Measurements from ENCODE around the gene SLFN14. TPM values are rescaled to one million over a fixed set of nuclear protein-coding genes. Genes with fewer than 3 reads are reported as not detected.

SLFN14 gene
- total and polyA plus RNA-seq, 2 experiments from 2014 or later: 0.10 TPM; not detected in 1

DNA sequence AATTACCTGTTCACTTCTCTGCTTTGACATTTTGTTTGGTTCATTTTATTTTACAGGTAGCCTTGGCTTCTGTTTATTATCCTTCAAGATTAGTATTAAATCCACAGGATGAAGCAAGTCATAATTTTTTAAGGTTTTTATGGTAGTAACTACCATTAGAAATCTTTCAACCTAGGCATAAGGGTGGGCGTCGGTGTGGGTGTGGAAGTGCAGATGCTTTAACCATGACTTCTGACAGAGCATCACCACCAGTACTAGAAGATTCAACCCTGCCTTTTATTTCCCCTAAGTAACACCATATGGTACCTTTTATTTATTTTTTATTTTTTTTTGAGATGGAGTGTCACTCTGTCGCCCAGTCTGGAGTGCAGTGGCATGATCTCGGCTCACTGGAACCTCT lies 49.2 kb upstream of the SLFN14 start:
- Histone ChIP-seq H3K27me3 (ENCODE audit: insufficient read depth) (no peaks in the 10 kb centered on the region), H3K79me2 (replicated peaks; ENCODE audit: insufficient read depth) (no peaks in the 10 kb centered on the region; the same call in 1 of the 2 replicates), H2AFZ (no peak overlapping the region), H3F3A (replicated peaks; ENCODE audit: low read depth) (no peaks in the 10 kb centered on the region), H3K9me2 (ENCODE audit: insufficient read depth) (no peaks in the 10 kb centered on the region), H3K4me2 (no peak overlapping the region), H3K4me3 (no peak overlapping the region), H3K36me3 (ENCODE audit: insufficient read depth) (peaks cover 26% of the 10 kb centered on the region), H3K27ac (ENCODE audit: low read depth) (no peak overlapping the region), H4K20me1 (replicated peaks; ENCODE audit: insufficient read depth) (peaks cover 15% of the 10 kb centered on the region; the same call in 1 of the 2 replicates), H3K4me1 (ENCODE audit: insufficient read depth) (no peaks in the 10 kb centered on the region)
- DNase-seq (ENCODE audit: low spot score) (no peak), ATAC-seq (no peak)
- Mint-ChIP-seq H3K9me3 (no peaks in the 10 kb centered on the region), H3K27me3 (ENCODE audit: insufficient read depth, low read depth, poor library complexity) (peaks cover 4% of the 10 kb centered on the region), H3K27ac (no peak overlapping the region), H3K4me3 (no peak overlapping the region), H3K36me3 (ENCODE audit: low read depth) (peaks cover 46% of the 10 kb centered on the region), H3K4me1 (no peaks in the 10 kb centered on the region)
- TF ChIP-seq NANOG (IDR thresholded peaks at IDR 0.05; ENCODE audit: borderline replicate concordance) (no peak), EZH2 (IDR thresholded peaks at IDR 0.05; ENCODE audit: low read depth, unreplicated experiment) (no peak)

DNA sequence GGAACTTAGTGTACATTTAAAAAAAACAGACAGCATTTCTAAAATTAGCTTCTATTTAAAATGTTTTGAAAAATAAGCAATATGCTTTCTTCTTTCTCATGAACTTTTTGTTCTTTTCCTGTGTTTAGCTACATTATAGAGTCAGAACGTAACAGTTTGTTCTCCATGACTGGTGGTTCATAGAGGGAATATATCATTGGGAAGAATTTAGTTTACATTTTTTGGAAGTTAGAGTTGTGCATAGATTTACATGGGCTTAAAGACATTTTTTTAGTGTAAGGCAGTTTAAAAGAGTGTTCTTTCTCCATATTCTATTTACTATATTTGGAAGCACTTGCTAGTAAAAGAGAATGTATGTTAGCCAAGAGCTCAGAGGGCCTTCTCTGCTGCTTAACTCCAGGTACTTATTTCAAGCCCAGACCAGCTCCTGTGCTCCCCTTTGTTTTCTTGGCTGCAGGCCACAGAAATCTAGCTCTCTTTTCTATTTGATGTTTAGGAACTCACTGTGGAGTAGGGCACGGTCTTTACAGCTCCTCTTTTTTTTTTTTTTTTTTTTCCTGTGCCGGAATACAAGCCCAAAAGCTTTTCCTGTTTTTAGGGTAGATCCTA lies 46.7 kb upstream of the SLFN14 start:
- no peak for ATAC-seq
- H3K4me3 Mint-ChIP-seq: no peak overlapping the region
- peaks cover 26% of the 10 kb centered on the region for H3K36me3 ChIP-seq (ENCODE audit: insufficient read depth)
- TF ChIP-seq, protein P1, sequence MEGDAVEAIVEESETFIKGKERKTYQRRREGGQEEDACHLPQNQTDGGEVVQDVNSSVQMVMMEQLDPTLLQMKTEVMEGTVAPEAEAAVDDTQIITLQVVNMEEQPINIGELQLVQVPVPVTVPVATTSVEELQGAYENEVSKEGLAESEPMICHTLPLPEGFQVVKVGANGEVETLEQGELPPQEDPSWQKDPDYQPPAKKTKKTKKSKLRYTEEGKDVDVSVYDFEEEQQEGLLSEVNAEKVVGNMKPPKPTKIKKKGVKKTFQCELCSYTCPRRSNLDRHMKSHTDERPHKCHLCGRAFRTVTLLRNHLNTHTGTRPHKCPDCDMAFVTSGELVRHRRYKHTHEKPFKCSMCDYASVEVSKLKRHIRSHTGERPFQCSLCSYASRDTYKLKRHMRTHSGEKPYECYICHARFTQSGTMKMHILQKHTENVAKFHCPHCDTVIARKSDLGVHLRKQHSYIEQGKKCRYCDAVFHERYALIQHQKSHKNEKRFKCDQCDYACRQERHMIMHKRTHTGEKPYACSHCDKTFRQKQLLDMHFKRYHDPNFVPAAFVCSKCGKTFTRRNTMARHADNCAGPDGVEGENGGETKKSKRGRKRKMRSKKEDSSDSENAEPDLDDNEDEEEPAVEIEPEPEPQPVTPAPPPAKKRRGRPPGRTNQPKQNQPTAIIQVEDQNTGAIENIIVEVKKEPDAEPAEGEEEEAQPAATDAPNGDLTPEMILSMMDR (conservative IDR thresholded peaks at IDR 0.05; ENCODE audit: low read depth in 2 of 2): no peak
- TF ChIP-seq ZNF114 (CRISPR knock-in tag; IDR thresholded peaks at IDR 0.05): no peak
- TF ChIP-seq, protein P2, sequence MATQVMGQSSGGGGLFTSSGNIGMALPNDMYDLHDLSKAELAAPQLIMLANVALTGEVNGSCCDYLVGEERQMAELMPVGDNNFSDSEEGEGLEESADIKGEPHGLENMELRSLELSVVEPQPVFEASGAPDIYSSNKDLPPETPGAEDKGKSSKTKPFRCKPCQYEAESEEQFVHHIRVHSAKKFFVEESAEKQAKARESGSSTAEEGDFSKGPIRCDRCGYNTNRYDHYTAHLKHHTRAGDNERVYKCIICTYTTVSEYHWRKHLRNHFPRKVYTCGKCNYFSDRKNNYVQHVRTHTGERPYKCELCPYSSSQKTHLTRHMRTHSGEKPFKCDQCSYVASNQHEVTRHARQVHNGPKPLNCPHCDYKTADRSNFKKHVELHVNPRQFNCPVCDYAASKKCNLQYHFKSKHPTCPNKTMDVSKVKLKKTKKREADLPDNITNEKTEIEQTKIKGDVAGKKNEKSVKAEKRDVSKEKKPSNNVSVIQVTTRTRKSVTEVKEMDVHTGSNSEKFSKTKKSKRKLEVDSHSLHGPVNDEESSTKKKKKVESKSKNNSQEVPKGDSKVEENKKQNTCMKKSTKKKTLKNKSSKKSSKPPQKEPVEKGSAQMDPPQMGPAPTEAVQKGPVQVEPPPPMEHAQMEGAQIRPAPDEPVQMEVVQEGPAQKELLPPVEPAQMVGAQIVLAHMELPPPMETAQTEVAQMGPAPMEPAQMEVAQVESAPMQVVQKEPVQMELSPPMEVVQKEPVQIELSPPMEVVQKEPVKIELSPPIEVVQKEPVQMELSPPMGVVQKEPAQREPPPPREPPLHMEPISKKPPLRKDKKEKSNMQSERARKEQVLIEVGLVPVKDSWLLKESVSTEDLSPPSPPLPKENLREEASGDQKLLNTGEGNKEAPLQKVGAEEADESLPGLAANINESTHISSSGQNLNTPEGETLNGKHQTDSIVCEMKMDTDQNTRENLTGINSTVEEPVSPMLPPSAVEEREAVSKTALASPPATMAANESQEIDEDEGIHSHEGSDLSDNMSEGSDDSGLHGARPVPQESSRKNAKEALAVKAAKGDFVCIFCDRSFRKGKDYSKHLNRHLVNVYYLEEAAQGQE (IDR thresholded peaks at IDR 0.05; ENCODE audit: unreplicated experiment): no peak
- TF ChIP-seq ZNF331 (CRISPR knock-in tag; IDR thresholded peaks at IDR 0.05; ENCODE audit: low read depth): no peak
- no peak for TF ChIP-seq EZH2phosphoT487 (IDR thresholded peaks at IDR 0.05; ENCODE audit: unreplicated experiment)
- TF ChIP-seq CREB1 (CRISPR knock-in tag; IDR thresholded peaks at IDR 0.05; ENCODE audit: low read depth): no peak
- TF ChIP-seq STAT1 (IDR thresholded peaks at IDR 0.05; ENCODE audit: unreplicated experiment): no peak
- TF ChIP-seq, protein P3, sequence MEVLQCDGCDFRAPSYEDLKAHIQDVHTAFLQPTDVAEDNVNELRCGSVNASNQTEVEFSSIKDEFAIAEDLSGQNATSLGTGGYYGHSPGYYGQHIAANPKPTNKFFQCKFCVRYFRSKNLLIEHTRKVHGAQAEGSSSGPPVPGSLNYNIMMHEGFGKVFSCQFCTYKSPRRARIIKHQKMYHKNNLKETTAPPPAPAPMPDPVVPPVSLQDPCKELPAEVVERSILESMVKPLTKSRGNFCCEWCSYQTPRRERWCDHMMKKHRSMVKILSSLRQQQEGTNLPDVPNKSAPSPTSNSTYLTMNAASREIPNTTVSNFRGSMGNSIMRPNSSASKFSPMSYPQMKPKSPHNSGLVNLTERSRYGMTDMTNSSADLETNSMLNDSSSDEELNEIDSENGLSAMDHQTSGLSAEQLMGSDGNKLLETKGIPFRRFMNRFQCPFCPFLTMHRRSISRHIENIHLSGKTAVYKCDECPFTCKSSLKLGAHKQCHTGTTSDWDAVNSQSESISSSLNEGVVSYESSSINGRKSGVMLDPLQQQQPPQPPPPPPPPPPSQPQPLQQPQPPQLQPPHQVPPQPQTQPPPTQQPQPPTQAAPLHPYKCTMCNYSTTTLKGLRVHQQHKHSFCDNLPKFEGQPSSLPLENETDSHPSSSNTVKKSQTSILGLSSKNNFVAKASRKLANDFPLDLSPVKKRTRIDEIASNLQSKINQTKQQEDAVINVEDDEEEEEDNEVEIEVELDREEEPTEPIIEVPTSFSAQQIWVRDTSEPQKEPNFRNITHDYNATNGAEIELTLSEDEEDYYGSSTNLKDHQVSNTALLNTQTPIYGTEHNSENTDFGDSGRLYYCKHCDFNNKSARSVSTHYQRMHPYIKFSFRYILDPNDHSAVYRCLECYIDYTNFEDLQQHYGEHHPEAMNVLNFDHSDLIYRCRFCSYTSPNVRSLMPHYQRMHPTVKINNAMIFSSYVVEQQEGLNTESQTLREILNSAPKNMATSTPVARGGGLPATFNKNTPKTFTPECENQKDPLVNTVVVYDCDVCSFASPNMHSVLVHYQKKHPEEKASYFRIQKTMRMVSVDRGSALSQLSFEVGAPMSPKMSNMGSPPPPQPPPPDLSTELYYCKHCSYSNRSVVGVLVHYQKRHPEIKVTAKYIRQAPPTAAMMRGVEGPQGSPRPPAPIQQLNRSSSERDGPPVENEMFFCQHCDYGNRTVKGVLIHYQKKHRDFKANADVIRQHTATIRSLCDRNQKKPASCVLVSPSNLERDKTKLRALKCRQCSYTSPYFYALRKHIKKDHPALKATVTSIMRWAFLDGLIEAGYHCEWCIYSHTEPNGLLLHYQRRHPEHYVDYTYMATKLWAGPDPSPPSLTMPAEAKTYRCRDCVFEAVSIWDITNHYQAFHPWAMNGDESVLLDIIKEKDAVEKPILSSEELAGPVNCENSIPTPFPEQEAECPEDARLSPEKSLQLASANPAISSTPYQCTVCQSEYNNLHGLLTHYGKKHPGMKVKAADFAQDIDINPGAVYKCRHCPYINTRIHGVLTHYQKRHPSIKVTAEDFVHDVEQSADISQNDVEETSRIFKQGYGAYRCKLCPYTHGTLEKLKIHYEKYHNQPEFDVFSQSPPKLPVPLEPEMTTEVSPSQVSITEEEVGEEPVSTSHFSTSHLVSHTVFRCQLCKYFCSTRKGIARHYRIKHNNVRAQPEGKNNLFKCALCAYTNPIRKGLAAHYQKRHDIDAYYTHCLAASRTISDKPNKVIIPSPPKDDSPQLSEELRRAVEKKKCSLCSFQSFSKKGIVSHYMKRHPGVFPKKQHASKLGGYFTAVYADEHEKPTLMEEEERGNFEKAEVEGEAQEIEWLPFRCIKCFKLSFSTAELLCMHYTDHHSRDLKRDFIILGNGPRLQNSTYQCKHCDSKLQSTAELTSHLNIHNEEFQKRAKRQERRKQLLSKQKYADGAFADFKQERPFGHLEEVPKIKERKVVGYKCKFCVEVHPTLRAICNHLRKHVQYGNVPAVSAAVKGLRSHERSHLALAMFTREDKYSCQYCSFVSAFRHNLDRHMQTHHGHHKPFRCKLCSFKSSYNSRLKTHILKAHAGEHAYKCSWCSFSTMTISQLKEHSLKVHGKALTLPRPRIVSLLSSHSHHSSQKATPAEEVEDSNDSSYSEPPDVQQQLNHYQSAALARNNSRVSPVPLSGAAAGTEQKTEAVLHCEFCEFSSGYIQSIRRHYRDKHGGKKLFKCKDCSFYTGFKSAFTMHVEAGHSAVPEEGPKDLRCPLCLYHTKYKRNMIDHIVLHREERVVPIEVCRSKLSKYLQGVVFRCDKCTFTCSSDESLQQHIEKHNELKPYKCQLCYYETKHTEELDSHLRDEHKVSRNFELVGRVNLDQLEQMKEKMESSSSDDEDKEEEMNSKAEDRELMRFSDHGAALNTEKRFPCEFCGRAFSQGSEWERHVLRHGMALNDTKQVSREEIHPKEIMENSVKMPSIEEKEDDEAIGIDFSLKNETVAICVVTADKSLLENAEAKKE (CRISPR knock-in tag; IDR thresholded peaks at IDR 0.05): no peak
- TF ChIP-seq POLR2AphosphoS5 (IDR thresholded peaks at IDR 0.05; ENCODE audit: low read depth): no peak

More for the DNA sequence above, 46.7 kb upstream of the SLFN14 start:
- H3K4me2 ChIP-seq: no peak overlapping the region
- H3F3A ChIP-seq (replicated peaks; ENCODE audit: low read depth): no peaks in the 10 kb centered on the region
- peaks cover 53% of the 10 kb centered on the region for H3K36me3 Mint-ChIP-seq (ENCODE audit: low read depth)
- peaks cover 6% of the 10 kb centered on the region for H3K27me3 Mint-ChIP-seq (ENCODE audit: insufficient read depth, low read depth, poor library complexity)
- DNase-seq (ENCODE audit: low spot score): no peak
- H3K4me3 ChIP-seq: no peak overlapping the region
- H3K9me2 ChIP-seq (ENCODE audit: insufficient read depth): no peaks in the 10 kb centered on the region
- no peaks in the 10 kb centered on the region for H3K4me1 ChIP-seq (ENCODE audit: insufficient read depth)
- H3K79me2 ChIP-seq (replicated peaks; ENCODE audit: insufficient read depth): no peaks in the 10 kb centered on the region
- peaks cover 8% of the 10 kb centered on the region; the same call in 1 of the 2 replicates for H4K20me1 ChIP-seq (replicated peaks; ENCODE audit: insufficient read depth)
- H3K27me3 ChIP-seq (ENCODE audit: insufficient read depth): no peaks in the 10 kb centered on the region
- no peaks in the 10 kb centered on the region for H3K4me1 Mint-ChIP-seq
- H3K27ac ChIP-seq (ENCODE audit: low read depth): no peak overlapping the region
- no peak overlapping the region for H2AFZ ChIP-seq
- H3K9me3 Mint-ChIP-seq: no peaks in the 10 kb centered on the region
- H3K27ac Mint-ChIP-seq: no peak overlapping the region
